ENCODE results near the gene PDCD11. TPM values are rescaled to one million over a fixed set of nuclear protein-coding genes. Genes with fewer than 3 reads are reported as not detected.

PDCD11 gene
- total RNA-seq, 1 experiment from 2014 or later: 81.7 TPM

DNA sequence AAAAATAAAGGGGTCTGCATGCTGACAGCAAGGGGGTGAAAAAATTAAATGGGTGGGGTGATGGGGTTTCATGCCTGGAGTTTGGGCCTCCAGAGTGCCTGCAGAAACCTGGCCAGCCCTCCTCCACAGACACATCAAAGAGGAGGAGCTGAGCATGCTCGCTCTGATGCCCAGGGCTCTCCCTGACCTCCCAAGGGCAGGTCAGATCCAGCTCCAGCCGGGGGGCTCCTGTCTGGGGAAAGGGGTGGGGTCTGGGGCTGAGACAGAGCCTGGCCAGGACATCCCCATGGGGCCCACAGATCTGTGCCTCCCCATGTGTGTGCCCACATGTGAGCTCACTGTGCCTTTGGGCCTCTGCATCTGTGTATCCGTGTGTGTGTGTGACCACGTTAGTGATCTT is 63.2 kb downstream of the PDCD11 start:
- ChIA-PET CTCF (no interaction called here), POLR2A (interaction anchor here (0.6 kb wide), 1 partner anchor 598 kb away, joined by 3 read pairs; no protein-coding TSS in a partner anchor)
- Mint-ChIP-seq H3K4me1 (ENCODE audit: insufficient read depth, unreplicated experiment) (no peaks in the 10 kb centered on the region), H3K9me3 (ENCODE audit: unreplicated experiment) (no peaks in the 10 kb centered on the region), H3K27ac (ENCODE audit: low read depth, unreplicated experiment) (no peak overlapping the region), H3K27me3 (ENCODE audit: insufficient read depth, unreplicated experiment) (peaks cover 10% of the 10 kb centered on the region), H3K36me3 (ENCODE audit: insufficient read depth, unreplicated experiment) (peaks cover 6% of the 10 kb centered on the region), H3K4me3 (ENCODE audit: unreplicated experiment) (no peak overlapping the region)
- no peak for TF ChIP-seq CTCF (IDR thresholded peaks at IDR 0.05; ENCODE audit: unreplicated experiment)
- no peak for DNase-seq (ENCODE audit: unreplicated experiment)
- no TSS peak for BruUV-seq (replicated peaks)
- intact Hi-C loops (cut with micrococcal nuclease): no loop called here

- POLR2A ChIA-PET: no interaction called here
- H3K27ac Mint-ChIP-seq (ENCODE audit: low read depth, unreplicated experiment): no peak overlapping the region
Observed at GRCh38 chr10:103463499-103463898, 67.1 kb downstream of the PDCD11 start.

GRCh38 chr10:103465411-103466179 is 69.2 kb downstream of the PDCD11 start:
- DNase-seq (ENCODE audit: unreplicated experiment): no peak
- Mint-ChIP-seq H3K27me3 (ENCODE audit: insufficient read depth, unreplicated experiment) (peaks cover 37% of the 10 kb centered on the region), H3K36me3 (ENCODE audit: insufficient read depth, unreplicated experiment) (peaks cover 6% of the 10 kb centered on the region), H3K27ac (ENCODE audit: low read depth, unreplicated experiment) (no peak overlapping the region), H3K4me3 (ENCODE audit: unreplicated experiment) (no peak overlapping the region), H3K4me1 (ENCODE audit: insufficient read depth, unreplicated experiment) (no peaks in the 10 kb centered on the region), H3K9me3 (ENCODE audit: unreplicated experiment) (no peaks in the 10 kb centered on the region)
- ChIA-PET CTCF (interaction anchor here (0.6 to 1.6 kb wide), 3 partner anchors 20 to 99 kb away, joined by 3 to 9 read pairs (median 4); no protein-coding TSS in a partner anchor), POLR2A (interaction anchor here (0.6 to 1.3 kb wide), 3 partner anchors 9 to 34 kb away, joined by 3 read pairs; no protein-coding TSS in a partner anchor)
- no TSS peak for BruUV-seq (replicated peaks)
- no peak for TF ChIP-seq CTCF (IDR thresholded peaks at IDR 0.05; ENCODE audit: unreplicated experiment)
- intact Hi-C loops (cut with micrococcal nuclease): no loop called here

More at GRCh38 chr10:103463499-103463898, 67.1 kb downstream of the PDCD11 start:
- intact Hi-C loops (cut with micrococcal nuclease): no loop called here
- TF ChIP-seq CTCF (IDR thresholded peaks at IDR 0.05; ENCODE audit: unreplicated experiment): no peak
- CTCF ChIA-PET: interaction anchor here (0.6 to 1.1 kb wide), 2 partner anchors 22 to 129 kb away, joined by 3 read pairs; no protein-coding TSS in a partner anchor
- peaks cover 16% of the 10 kb centered on the region for H3K27me3 Mint-ChIP-seq (ENCODE audit: insufficient read depth, unreplicated experiment)
- peaks cover 6% of the 10 kb centered on the region for H3K36me3 Mint-ChIP-seq (ENCODE audit: insufficient read depth, unreplicated experiment)
- H3K9me3 Mint-ChIP-seq (ENCODE audit: unreplicated experiment): no peaks in the 10 kb centered on the region
- BruUV-seq (replicated peaks): no TSS peak
- no peaks in the 10 kb centered on the region for H3K4me1 Mint-ChIP-seq (ENCODE audit: insufficient read depth, unreplicated experiment)
- DNase-seq (ENCODE audit: unreplicated experiment): no peak
- no peak overlapping the region for H3K4me3 Mint-ChIP-seq (ENCODE audit: unreplicated experiment)

DNA sequence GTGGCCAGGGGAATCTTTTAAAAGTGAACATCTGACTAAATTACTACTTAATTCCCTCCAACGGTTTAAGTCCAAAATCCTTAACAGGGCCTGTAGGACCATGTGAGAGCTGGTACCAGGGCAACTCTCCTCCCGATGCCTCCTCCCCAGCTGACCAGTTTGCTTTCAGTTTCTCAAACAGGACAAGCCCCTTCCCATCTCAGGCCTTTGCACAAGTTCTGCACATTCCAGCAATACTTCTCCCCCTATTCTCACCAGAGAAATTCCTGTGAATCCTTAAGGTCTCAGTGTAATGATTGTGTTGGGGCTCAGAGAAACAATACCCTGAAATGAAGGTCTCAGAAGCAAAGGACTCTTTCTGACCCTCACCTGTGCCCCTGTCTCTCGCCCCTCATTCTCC is 70.3 kb downstream of the PDCD11 start:
- intact Hi-C loops (cut with micrococcal nuclease): no loop called here
- H3K4me1 Mint-ChIP-seq (ENCODE audit: insufficient read depth, unreplicated experiment): no peaks in the 10 kb centered on the region
- CTCF ChIA-PET: interaction anchor here (1.6 kb wide), 1 partner anchor 50 kb away, joined by 9 read pairs; no protein-coding TSS in a partner anchor
- POLR2A ChIA-PET: interaction anchor here (1.2 kb wide), 1 partner anchor 8 kb away, joined by 3 read pairs; no protein-coding TSS in a partner anchor
- no peak for TF ChIP-seq CTCF (IDR thresholded peaks at IDR 0.05; ENCODE audit: unreplicated experiment)
- H3K27ac Mint-ChIP-seq (ENCODE audit: low read depth, unreplicated experiment): no peak overlapping the region
- H3K36me3 Mint-ChIP-seq (ENCODE audit: insufficient read depth, unreplicated experiment): no peaks in the 10 kb centered on the region
- no peaks in the 10 kb centered on the region for H3K9me3 Mint-ChIP-seq (ENCODE audit: unreplicated experiment)
- no peak overlapping the region for H3K4me3 Mint-ChIP-seq (ENCODE audit: unreplicated experiment)
- no TSS peak for BruUV-seq (replicated peaks)
- peaks cover 40% of the 10 kb centered on the region for H3K27me3 Mint-ChIP-seq (ENCODE audit: insufficient read depth, unreplicated experiment)
- no peak for DNase-seq (ENCODE audit: unreplicated experiment)

Measured in MCF 10A (cell line).